C4-2B (cell line): ENCODE measurements around the gene PLCL2.

ENCODE experiments used
- H3K27ac ChIP-seq: fragments of 450-650 bp; 2 replicates; pipeline ENCODE4 v1.5.1; 2017
- ZFX ChIP-seq: fragments of 450-650 bp; IDR thresholded peaks from 2 replicates; pipeline ENCODE4 v1.6.1; 2017
- TF ChIP-seq, protein P1 (sequence below): fragments of 450-650 bp; conservative IDR thresholded peaks from 2 replicates; pipeline ENCODE4 v1.5.1; 2017; ENCODE audit warnings: mild to moderate bottlenecking

PLCL2 gene

DNA sequence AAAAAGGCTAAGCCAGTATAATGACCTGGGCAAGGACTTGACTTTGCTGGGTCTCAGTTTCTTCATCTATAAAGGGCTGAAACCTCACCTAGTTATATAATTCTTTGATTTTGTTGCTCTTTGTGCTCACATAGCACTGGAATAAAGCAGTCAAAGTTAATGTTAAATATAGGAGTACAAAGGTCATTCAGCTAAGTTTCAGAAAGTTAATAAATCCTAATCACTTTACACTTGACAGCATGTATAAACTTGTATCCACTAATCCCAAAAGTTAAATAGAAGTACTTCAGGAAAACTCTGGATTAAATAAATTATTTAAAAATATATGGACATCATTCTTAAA lies 33.9 kb downstream of the PLCL2 start:
- TF ChIP-seq, protein P1, sequence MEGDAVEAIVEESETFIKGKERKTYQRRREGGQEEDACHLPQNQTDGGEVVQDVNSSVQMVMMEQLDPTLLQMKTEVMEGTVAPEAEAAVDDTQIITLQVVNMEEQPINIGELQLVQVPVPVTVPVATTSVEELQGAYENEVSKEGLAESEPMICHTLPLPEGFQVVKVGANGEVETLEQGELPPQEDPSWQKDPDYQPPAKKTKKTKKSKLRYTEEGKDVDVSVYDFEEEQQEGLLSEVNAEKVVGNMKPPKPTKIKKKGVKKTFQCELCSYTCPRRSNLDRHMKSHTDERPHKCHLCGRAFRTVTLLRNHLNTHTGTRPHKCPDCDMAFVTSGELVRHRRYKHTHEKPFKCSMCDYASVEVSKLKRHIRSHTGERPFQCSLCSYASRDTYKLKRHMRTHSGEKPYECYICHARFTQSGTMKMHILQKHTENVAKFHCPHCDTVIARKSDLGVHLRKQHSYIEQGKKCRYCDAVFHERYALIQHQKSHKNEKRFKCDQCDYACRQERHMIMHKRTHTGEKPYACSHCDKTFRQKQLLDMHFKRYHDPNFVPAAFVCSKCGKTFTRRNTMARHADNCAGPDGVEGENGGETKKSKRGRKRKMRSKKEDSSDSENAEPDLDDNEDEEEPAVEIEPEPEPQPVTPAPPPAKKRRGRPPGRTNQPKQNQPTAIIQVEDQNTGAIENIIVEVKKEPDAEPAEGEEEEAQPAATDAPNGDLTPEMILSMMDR: no peak
- TF ChIP-seq ZFX: no peak
- no peak overlapping the region for H3K27ac ChIP-seq

DNA sequence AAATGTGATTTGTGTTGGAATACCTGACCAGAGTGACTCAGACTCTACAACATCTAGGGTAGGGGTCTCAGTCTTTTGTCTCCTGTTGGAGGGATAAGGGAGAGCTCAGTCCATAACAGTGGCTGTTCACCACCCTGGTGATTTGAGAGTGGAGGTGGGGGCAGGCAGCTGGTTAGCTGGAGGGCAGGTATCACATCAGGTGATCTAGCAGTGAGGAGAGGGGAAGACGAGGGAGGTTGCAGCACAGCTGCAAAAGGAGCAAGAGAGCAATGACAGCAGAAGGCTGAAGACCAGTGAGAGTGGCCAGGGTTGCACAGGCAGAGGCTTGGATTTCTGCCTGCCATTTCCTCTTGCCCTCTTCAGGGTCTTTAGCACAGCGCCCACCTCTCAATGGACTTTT lies 38.4 kb downstream of the PLCL2 start:
- TF ChIP-seq ZFX: no peak
- TF ChIP-seq, protein P1: no peak
- no peak overlapping the region for H3K27ac ChIP-seq

DNA sequence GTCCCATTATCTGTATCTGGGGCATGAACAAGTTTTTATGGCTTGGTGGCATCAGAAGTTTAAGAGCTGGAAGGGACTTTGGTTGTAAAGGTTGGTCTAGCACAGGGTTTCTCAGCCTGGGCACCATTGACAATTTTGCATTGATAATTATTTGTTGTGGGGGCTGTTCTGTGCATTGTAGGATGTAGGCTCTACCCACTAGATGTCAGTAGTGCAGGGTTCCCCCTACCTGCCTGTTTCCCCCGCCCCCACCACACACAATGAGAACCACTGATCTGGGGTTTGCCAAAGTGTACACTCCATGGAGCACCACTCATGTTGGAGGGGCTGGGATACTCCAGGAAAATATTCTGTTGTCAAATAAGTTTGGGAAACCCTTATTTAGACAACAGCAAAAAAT lies 42.7 kb downstream of the PLCL2 start:
- no peak for TF ChIP-seq ZFX
- TF ChIP-seq, protein P1: no peak; the same call in 1 of the 2 replicates
- no peak overlapping the region for H3K27ac ChIP-seq

DNA sequence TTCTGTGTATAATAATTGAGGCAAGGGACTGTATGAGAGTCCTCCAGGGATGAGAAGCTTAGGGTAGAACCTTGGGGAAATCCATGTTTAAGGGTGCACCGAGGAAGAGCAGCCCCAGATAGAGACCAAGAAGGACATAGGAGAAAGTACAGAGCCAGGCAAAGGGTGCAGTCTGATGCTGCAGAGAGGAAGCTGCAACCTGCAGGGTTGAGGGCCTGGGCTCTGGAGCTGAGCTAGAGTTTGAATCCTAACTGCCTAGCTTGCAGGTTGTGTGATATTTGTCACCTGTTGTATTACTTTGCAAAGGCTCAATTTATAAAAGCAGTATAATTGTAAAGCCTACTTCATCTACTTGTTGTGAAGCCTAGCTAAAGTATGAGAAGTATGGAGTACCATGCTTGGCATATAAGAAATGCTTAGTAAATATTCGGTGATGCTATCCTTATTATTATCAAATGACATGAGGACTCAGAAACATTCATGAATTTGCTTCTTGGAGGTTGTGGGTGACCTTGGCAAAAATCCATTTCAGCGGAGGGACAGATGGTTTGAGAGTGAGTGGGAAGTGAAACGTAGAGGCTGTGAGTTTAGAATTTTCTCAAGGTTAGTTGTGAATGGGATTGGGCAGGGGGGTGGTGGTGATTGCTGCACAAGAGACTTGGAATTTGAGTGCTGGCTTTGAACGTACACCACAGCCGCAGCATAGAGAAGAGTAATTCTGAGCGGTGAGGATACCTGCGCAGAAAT lies 43.8 kb downstream of the PLCL2 start:
- no peak overlapping the region for H3K27ac ChIP-seq
- TF ChIP-seq, protein P1: no peak
- no peak for TF ChIP-seq ZFX

DNA sequence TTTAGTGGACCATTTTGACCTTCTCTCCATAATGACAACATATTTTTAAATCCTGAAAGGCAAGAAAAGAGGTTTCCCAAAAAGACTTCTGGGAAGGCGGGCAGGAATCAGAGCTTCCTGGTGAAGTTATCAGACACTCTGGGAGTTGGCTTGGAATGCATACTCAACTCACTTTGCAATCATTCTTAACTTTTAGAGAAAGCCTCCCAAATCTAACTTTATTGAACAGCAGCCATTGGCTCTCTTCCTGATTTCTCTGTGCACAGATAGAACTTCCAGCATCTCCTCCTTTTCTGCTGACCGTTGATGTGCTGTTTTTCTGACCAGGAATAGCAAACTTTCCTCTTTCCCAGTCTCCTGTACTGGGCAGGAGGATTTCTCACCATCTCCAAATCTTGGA lies 44.6 kb downstream of the PLCL2 start:
- no peak overlapping the region for H3K27ac ChIP-seq
- no peak for TF ChIP-seq ZFX
- TF ChIP-seq, protein P1: no peak

DNA sequence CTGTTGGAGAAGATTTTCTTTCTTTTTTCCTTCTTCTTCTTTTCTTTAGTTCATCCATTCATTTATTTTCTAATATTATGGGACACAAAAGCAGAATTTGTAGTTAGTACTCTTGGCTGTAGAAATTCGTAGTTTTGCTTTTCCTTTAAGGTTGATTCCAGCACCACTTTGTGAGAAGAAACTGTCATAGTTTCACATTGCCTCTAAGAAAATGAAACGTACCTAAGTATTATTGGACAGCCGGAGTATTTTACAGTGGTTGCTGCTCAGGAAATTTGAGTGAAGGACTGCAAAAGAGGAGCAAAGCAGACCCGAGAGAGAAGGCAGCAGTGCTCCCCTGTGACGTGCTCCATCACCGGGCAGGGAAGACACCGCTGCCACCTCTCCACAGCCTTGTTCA lies 48.1 kb downstream of the PLCL2 start:
- no peak overlapping the region for H3K27ac ChIP-seq
- TF ChIP-seq, protein P1: no peak

DNA sequence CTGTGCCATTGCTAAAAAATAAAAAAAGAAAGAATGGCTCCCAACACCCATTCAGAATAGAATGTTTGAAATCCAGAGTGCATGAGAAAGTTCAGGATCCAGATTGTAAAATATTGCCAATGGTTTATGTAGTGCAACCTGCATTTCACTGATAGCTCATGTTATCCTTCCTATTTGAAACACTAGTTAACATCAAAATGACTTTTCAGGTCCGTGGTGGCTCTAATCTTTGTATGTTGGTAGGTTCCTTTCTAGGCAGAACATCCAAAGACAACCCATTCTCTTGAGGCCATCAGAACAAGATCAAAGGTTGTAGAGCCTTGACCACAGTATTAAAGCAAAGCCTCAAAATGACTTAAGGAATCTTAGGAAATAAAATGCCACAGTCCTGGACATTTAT lies 51.0 kb downstream of the PLCL2 start:
- TF ChIP-seq, protein P1: no peak
- no peak for TF ChIP-seq ZFX
- no peak overlapping the region for H3K27ac ChIP-seq
